ENCODE results near the gene MCRS1.

DNA sequence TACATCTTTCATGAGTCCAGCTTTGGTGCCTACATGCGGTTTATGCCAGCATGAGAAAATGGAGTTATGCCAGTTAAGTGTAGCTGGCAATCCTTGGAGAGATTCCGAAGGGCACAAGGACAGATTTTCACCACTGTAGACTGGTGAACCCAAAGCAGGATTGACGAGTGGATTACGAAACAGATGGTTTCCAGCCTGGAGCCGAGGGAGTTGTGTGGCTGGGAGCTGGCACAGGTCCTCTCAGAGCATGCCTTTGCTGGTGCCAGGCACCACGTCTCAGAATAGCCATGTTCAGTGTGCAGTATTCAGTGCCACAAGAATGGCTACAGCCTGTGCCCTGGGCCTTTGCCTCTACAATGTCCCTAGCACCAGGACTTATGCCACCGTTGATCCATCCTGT lies 15.9 kb downstream of the MCRS1 start:
- no peak for TF ChIP-seq POLR2A (IDR thresholded peaks at IDR 0.05)
- TF ChIP-seq, protein P1, sequence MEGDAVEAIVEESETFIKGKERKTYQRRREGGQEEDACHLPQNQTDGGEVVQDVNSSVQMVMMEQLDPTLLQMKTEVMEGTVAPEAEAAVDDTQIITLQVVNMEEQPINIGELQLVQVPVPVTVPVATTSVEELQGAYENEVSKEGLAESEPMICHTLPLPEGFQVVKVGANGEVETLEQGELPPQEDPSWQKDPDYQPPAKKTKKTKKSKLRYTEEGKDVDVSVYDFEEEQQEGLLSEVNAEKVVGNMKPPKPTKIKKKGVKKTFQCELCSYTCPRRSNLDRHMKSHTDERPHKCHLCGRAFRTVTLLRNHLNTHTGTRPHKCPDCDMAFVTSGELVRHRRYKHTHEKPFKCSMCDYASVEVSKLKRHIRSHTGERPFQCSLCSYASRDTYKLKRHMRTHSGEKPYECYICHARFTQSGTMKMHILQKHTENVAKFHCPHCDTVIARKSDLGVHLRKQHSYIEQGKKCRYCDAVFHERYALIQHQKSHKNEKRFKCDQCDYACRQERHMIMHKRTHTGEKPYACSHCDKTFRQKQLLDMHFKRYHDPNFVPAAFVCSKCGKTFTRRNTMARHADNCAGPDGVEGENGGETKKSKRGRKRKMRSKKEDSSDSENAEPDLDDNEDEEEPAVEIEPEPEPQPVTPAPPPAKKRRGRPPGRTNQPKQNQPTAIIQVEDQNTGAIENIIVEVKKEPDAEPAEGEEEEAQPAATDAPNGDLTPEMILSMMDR (IDR thresholded peaks at IDR 0.05), result no peak
